CD4-positive, CD25-positive, alpha-beta regulatory T cell (primary cell): ENCODE data around the gene MICAL3. TPM values are rescaled to one million over a fixed set of nuclear protein-coding genes. Genes with fewer than 3 reads are reported as not detected.

Source experiments
- ATAC-seq, 2 donors: fragments of 150-1000 bp; cut with Tn5 transposase; one replicate each; pipeline ENCODE4 v1.10.0; 2021; ENCODE audit warnings: low read depth in 2 of 2, moderate number of reproducible peaks in 2 of 2, moderate library complexity in 1 of 2
- DNase-seq, 3 donors: peaks; one replicate each; pipeline versions ENCODE4 v3.0.0 to v3.0.0-alpha.2; 2012 to 2022; ENCODE audit warnings: mixed read lengths in 1 of 3
- H3K27ac ChIP-seq: one replicate; pipeline ENCODE4 v1.7.0; 2013; ENCODE audit warnings: mild to moderate bottlenecking, low read length; ENCODE audit not compliant: insufficient read depth, poor library complexity, severe bottlenecking
- H3K27me3 ChIP-seq: one replicate; pipeline ENCODE4 v1.7.0; 2013; ENCODE audit warnings: low read length; ENCODE audit not compliant: control insufficient read depth, insufficient read depth
- H3K36me3 ChIP-seq: one replicate; pipeline ENCODE4 v1.7.0; 2013; ENCODE audit warnings: mild to moderate bottlenecking, low read length, moderate library complexity; ENCODE audit not compliant: control insufficient read depth, insufficient read depth
- H3K4me1 ChIP-seq: 2 replicates; pipeline ENCODE4 v1.7.0; 2013; ENCODE audit warnings: mild to moderate bottlenecking, low read length; ENCODE audit not compliant: insufficient read depth, control insufficient read depth, poor library complexity, severe bottlenecking
- H3K4me3 ChIP-seq: one replicate; pipeline ENCODE4 v1.7.0; 2013; ENCODE audit warnings: low read depth, mild to moderate bottlenecking, low read length, moderate library complexity
- H3K9me3 ChIP-seq, 2 experiments: 1 replicate in 1 of 2; 2 replicates in 1 of 2; pipeline ENCODE4 v1.7.0; 2013; ENCODE audit warnings: low read length in 2 of 2, mild to moderate bottlenecking in 1 of 2, moderate library complexity in 1 of 2; ENCODE audit not compliant: control insufficient read depth in 2 of 2
- H3K27ac Mint-ChIP-seq, 3 donors: one replicate each; pipeline ENCODE4 v1.8.0; 2020 to 2022; ENCODE audit warnings: mild to moderate bottlenecking in 3 of 3, mixed read lengths in 3 of 3, moderate library complexity in 2 of 3
- H3K27me3 Mint-ChIP-seq: one replicate; pipeline ENCODE4 v1.8.0; 2022; ENCODE audit warnings: mild to moderate bottlenecking, mixed read lengths
- H3K36me3 Mint-ChIP-seq: one replicate; pipeline ENCODE4 v1.8.0; 2020; ENCODE audit warnings: mixed read lengths
- H3K4me1 Mint-ChIP-seq, 4 donors: one replicate each; pipeline ENCODE4 v1.8.0; 2020 to 2022; ENCODE audit warnings: mixed read lengths in 4 of 4, mild to moderate bottlenecking in 1 of 4
- H3K4me3 Mint-ChIP-seq, 4 donors: one replicate each; pipeline ENCODE4 v1.8.0; 2020 to 2022; ENCODE audit warnings: mild to moderate bottlenecking in 4 of 4, mixed read lengths in 4 of 4, moderate library complexity in 3 of 4
- H3K9me3 Mint-ChIP-seq, 7 donors: one replicate each; pipeline ENCODE4 v1.8.0; 2020 to 2022; ENCODE audit warnings: mixed read lengths in 7 of 7, mild to moderate bottlenecking in 3 of 7, moderate library complexity in 2 of 7
- polyA plus RNA-seq, 4 donors: library from polyadenylated mRNA; unstranded; fragments of 300-500 nt; fragmentation: Illumina TruSeq; gene quantifications; one replicate each; pipeline ENCODE4 v1.2.3, GENCODE V29; 2021
- total RNA-seq: library from RNA; stranded (reverse); gene quantifications from one replicate; pipeline ENCODE4 v1.2.3, GENCODE V29; 2022

MICAL3 gene
- total and polyA plus RNA-seq, 5 donors from 2014 or later = 0.71 to 39.9 (median 1.8) TPM

- Mint-ChIP-seq H3K4me1 (no peaks in the 10 kb centered on the region), H3K9me3 (no peaks in the 10 kb centered on the region), H3K27ac (no peak overlapping the region), H3K36me3 (peaks cover 14% of the 10 kb centered on the region), H3K4me3 (no peak overlapping the region), H3K27me3 (no peaks in the 10 kb centered on the region)
- H3K36me3 ChIP-seq = peaks cover 4% of the 10 kb centered on the region
- H3K27ac ChIP-seq = no peak overlapping the region
- ATAC-seq (no peak), DNase-seq (no peak)
- no peaks in the 10 kb centered on the region for H3K9me3 ChIP-seq
- H3K4me3 ChIP-seq = no peak overlapping the region
- H3K4me1 ChIP-seq = no peaks in the 10 kb centered on the region
- no peaks in the 10 kb centered on the region for H3K27me3 ChIP-seq
Measured at GRCh38 chr22:17855572-17856290, 168.6 kb downstream of the MICAL3 start.

- no peaks in the 10 kb centered on the region for H3K9me3 Mint-ChIP-seq
- H3K27me3 ChIP-seq = no peaks in the 10 kb centered on the region
- peaks cover 10% of the 10 kb centered on the region for H3K36me3 Mint-ChIP-seq
- no peaks in the 10 kb centered on the region for H3K36me3 ChIP-seq
- no peaks in the 10 kb centered on the region for H3K27me3 Mint-ChIP-seq
- H3K4me1 ChIP-seq = no peaks in the 10 kb centered on the region
- H3K4me1 Mint-ChIP-seq = no peaks in the 10 kb centered on the region
- H3K27ac Mint-ChIP-seq = no peak overlapping the region
- DNase-seq (no peak), ATAC-seq (no peak)
- H3K4me3 ChIP-seq = no peak overlapping the region
- no peaks in the 10 kb centered on the region for H3K9me3 ChIP-seq
- H3K27ac ChIP-seq = no peak overlapping the region
- no peak overlapping the region for H3K4me3 Mint-ChIP-seq
Measured at GRCh38 chr22:17853073-17853472, 171.3 kb downstream of the MICAL3 start.

DNA sequence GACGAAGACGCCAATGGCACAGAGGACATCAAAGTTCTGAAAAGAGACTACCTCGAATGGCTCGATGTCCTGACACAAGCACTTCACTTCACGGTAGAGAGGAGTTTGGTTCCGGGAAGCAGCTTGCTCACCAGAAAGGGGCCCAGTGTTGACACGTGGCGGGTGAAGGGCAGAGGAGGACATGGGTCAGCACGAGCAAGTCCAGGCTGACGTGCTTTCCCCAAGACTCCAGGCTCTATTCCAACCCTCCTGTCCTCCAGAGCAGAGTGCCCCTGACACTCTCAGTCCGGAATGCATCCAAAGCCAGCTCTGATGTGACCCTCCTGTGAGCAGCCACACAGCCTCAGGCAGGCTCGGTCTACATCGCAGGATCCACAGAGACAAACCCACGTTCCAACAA, 172.6 kb downstream of the MICAL3 start:
- Mint-ChIP-seq H3K4me1 (peaks cover 0 to 2% (median 0%) of the 10 kb centered on the region in 4 donors), H3K27me3 (no peaks in the 10 kb centered on the region), H3K36me3 (peaks cover 10% of the 10 kb centered on the region), H3K4me3 (no peak overlapping the region), H3K9me3 (no peaks in the 10 kb centered on the region), H3K27ac (no peak overlapping the region)
- no peaks in the 10 kb centered on the region for H3K4me1 ChIP-seq
- no peak overlapping the region for H3K27ac ChIP-seq
- no peak overlapping the region for H3K4me3 ChIP-seq
- no peak for DNase-seq
- H3K27me3 ChIP-seq = no peaks in the 10 kb centered on the region
- H3K36me3 ChIP-seq = no peaks in the 10 kb centered on the region
- no peak for ATAC-seq
- no peaks in the 10 kb centered on the region for H3K9me3 ChIP-seq

- DNase-seq = no peak
- Mint-ChIP-seq H3K27me3 (no peaks in the 10 kb centered on the region), H3K27ac (peak overlapping the region in 1 of 3 donors; percentile 71), H3K9me3 (no peaks in the 10 kb centered on the region), H3K4me1 (peaks cover 0 to 8% (median 1%) of the 10 kb centered on the region in 4 donors), H3K36me3 (peaks cover 7% of the 10 kb centered on the region), H3K4me3 (no peak overlapping the region)
- Histone ChIP-seq H3K36me3 (no peaks in the 10 kb centered on the region), H3K4me3 (no peak overlapping the region), H3K9me3 (no peaks in the 10 kb centered on the region), H3K4me1 (no peaks in the 10 kb centered on the region), H3K27me3 (no peaks in the 10 kb centered on the region), H3K27ac (no peak overlapping the region)
- ATAC-seq = no peak
Measured at GRCh38 chr22:17847360-17848078, 176.8 kb downstream of the MICAL3 start.

GRCh38 chr22:17846326-17846992, 177.9 kb downstream of the MICAL3 start:
- no peaks in the 10 kb centered on the region for H3K36me3 ChIP-seq
- no peaks in the 10 kb centered on the region for H3K27me3 ChIP-seq
- DNase-seq (no peak), ATAC-seq (no peak)
- no peak overlapping the region for H3K27ac Mint-ChIP-seq
- no peak overlapping the region for H3K4me3 ChIP-seq
- H3K4me3 Mint-ChIP-seq = no peak overlapping the region
- no peaks in the 10 kb centered on the region for H3K9me3 ChIP-seq
- H3K36me3 Mint-ChIP-seq = peaks cover 4% of the 10 kb centered on the region
- H3K4me1 Mint-ChIP-seq = peaks cover 0 to 12% (median 1%) of the 10 kb centered on the region in 4 donors
- H3K27ac ChIP-seq = no peak overlapping the region
- H3K9me3 Mint-ChIP-seq = no peaks in the 10 kb centered on the region
- H3K27me3 Mint-ChIP-seq = no peaks in the 10 kb centered on the region
- no peaks in the 10 kb centered on the region for H3K4me1 ChIP-seq

DNA sequence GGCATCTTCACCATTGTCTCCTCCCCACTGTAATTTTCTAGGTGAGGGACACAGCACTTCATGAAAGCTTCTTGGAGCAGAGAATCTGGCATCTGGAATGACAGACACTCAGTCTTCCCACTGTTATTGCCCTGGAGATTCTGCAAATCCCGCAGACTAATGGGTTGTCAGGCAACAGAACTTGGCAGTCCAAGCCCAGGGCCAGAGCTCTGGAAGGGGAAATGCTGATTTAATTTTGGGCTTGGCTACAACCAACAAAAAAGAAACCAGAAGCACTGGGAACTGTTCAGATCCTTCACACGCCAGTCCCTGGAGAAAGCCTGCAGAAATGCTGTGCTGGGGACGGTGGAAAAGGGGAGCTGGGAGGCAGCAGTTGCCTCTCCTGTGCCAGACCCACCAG, 178.6 kb downstream of the MICAL3 start:
- Histone ChIP-seq H3K36me3 (peaks cover 1% of the 10 kb centered on the region), H3K27ac (no peak overlapping the region), H3K27me3 (no peaks in the 10 kb centered on the region), H3K4me1 (no peaks in the 10 kb centered on the region), H3K9me3 (no peaks in the 10 kb centered on the region), H3K4me3 (no peak overlapping the region)
- Mint-ChIP-seq H3K4me3 (no peak overlapping the region), H3K27me3 (no peaks in the 10 kb centered on the region), H3K9me3 (no peaks in the 10 kb centered on the region), H3K27ac (no peak overlapping the region), H3K4me1 (peaks cover 0 to 15% (median 1%) of the 10 kb centered on the region in 4 donors), H3K36me3 (peaks cover 8% of the 10 kb centered on the region)
- no peak for ATAC-seq
- DNase-seq = no peak

- H3K36me3 ChIP-seq = peaks cover 5% of the 10 kb centered on the region
- H3K9me3 ChIP-seq = no peaks in the 10 kb centered on the region
- H3K27ac ChIP-seq = no peak overlapping the region
- no peaks in the 10 kb centered on the region for H3K27me3 ChIP-seq
- Mint-ChIP-seq H3K4me1 (peaks cover 0 to 15% (median 1%) of the 10 kb centered on the region in 4 donors), H3K27ac (no peak overlapping the region), H3K4me3 (no peak overlapping the region), H3K36me3 (peaks cover 8% of the 10 kb centered on the region), H3K27me3 (no peaks in the 10 kb centered on the region), H3K9me3 (no peaks in the 10 kb centered on the region)
- DNase-seq = no peak
- H3K4me1 ChIP-seq = no peaks in the 10 kb centered on the region
- H3K4me3 ChIP-seq = no peak overlapping the region
- no peak for ATAC-seq
Measured at GRCh38 chr22:17845327-17845726, 179.0 kb downstream of the MICAL3 start.
